Measurements from ENCODE around the gene FXYD5. TPM values are rescaled to one million over a fixed set of nuclear protein-coding genes. Genes with fewer than 3 reads are reported as not detected.

Gene FXYD5
- total RNA-seq, 2 experiments from 2014 or later: 587 to 615 TPM

GRCh38 chr19:35143818-35144217, 10.7 kb upstream of the FXYD5 start:
- no peak overlapping the region for H3K27ac ChIP-seq (ENCODE audit: low read depth in 1 of 2, low read length in 2 of 2)
- intact Hi-C loops (cut with DNase I, micrococcal nuclease): loop anchor here (2.0 to 10.0 kb wide), 7 partner anchors 69 to 321 kb away; partner anchors contain the start of gene USF2 (in 2 of the 2)
- ChIA-PET CTCF (interaction anchor here (1.0 to 4.1 kb wide), 3 partner anchors 10 to 70 kb away, joined by 3 to 46 read pairs (median 13); partner anchors contain the start of gene FXYD5), POLR2A (interaction anchor here (1.6 to 3.4 kb wide), 2 partner anchors 63 to 67 kb away, joined by 3 to 38 read pairs; no protein-coding TSS in a partner anchor)
- H3K9me3 ChIP-seq (ENCODE audit: control insufficient read depth in 1 of 2, insufficient read depth in 1 of 2, low read length in 2 of 2): no peaks in the 10 kb centered on the region
- Mint-ChIP-seq H3K27ac (peak overlapping the region; percentile 50), H3K36me3 (ENCODE audit: low read depth) (no peaks in the 10 kb centered on the region), H3K4me1 (ENCODE audit: low read depth) (peaks cover 43% of the 10 kb centered on the region), H3K9me3 (no peaks in the 10 kb centered on the region), H3K4me3 (peak overlapping the region; percentile 42), H3K27me3 (no peaks in the 10 kb centered on the region)
- TF ChIP-seq CTCF (IDR thresholded peaks at IDR 0.05): no peak
- no peaks in the 10 kb centered on the region for H3K27me3 ChIP-seq (ENCODE audit: control insufficient read depth in 1 of 2, insufficient read depth in 2 of 2, low read length in 2 of 2)
- H3K4me1 ChIP-seq (ENCODE audit: insufficient read depth, low read length): peaks cover 50% of the 10 kb centered on the region
- ATAC-seq (ENCODE audit: poor library complexity) (no peak), DNase-seq (no peak)
- H3K4me3 ChIP-seq (ENCODE audit: low read length): peak overlapping the region; percentile 51
- H3K36me3 ChIP-seq (ENCODE audit: insufficient read depth, low read length): no peaks in the 10 kb centered on the region

- POLR2A ChIA-PET: interaction anchor here (1.6 to 3.4 kb wide), 2 partner anchors 62 to 66 kb away, joined by 3 to 38 read pairs; no protein-coding TSS in a partner anchor
Measured at GRCh38 chr19:35144259-35144599, 10.3 kb upstream of the FXYD5 start.

More at GRCh38 chr19:35144259-35144599, 10.3 kb upstream of the FXYD5 start:
- intact Hi-C loops (cut with DNase I, micrococcal nuclease): loop anchor here (5.0 to 10.0 kb wide), 4 partner anchors 123 to 321 kb away; partner anchors contain the start of gene USF2 (in 1 of the 2)
- H3K36me3 Mint-ChIP-seq (ENCODE audit: low read depth): no peaks in the 10 kb centered on the region
- peak overlapping the region; percentile 42 for H3K4me3 Mint-ChIP-seq
- H3K9me3 Mint-ChIP-seq: no peaks in the 10 kb centered on the region
- CTCF ChIA-PET: interaction anchor here (3.6 to 4.1 kb wide), 2 partner anchors 9 to 29 kb away, joined by 13 to 46 read pairs; partner anchors contain the start of gene FXYD5
- H3K4me1 Mint-ChIP-seq (ENCODE audit: low read depth): peaks cover 43% of the 10 kb centered on the region
- DNase-seq (no peak), ATAC-seq (ENCODE audit: poor library complexity) (no peak)
- Histone ChIP-seq H3K27me3 (ENCODE audit: control insufficient read depth in 1 of 2, insufficient read depth in 2 of 2, low read length in 2 of 2) (no peaks in the 10 kb centered on the region), H3K4me1 (ENCODE audit: insufficient read depth, low read length) (peaks cover 50% of the 10 kb centered on the region), H3K36me3 (ENCODE audit: insufficient read depth, low read length) (no peaks in the 10 kb centered on the region), H3K9me3 (ENCODE audit: control insufficient read depth in 1 of 2, insufficient read depth in 1 of 2, low read length in 2 of 2) (no peaks in the 10 kb centered on the region), H3K4me3 (ENCODE audit: low read length) (no peak overlapping the region), H3K27ac (ENCODE audit: low read depth in 1 of 2, low read length in 2 of 2) (no peak overlapping the region)
- H3K27me3 Mint-ChIP-seq: no peaks in the 10 kb centered on the region
- TF ChIP-seq CTCF (IDR thresholded peaks at IDR 0.05): no peak
- H3K27ac Mint-ChIP-seq: peak overlapping the region; percentile 50

All from CD4-positive, alpha-beta T cell (primary cell).